GM10248 (cell line): ENCODE data around the gene LSMEM2.

ENCODE experiments used
- CTCF ChIA-PET: fragments of 300-600 bp; sonication (Branson Sonifier 250); formaldehyde crosslinking; extraction: SDS; loops from one replicate; lab custom pipeline; 2021; ENCODE audit warnings: antibody characterized with exemption; lab: Yijun Ruan, JAX
- POLR2A ChIA-PET: fragments of 350-650 bp; sonication (Branson Sonifier 250); formaldehyde crosslinking; extraction: SDS; loops from one replicate; lab custom pipeline; 2020; ENCODE audit warnings: antibody characterized with exemption; lab: Yijun Ruan, JAX
- DNase-seq: peaks from one replicate; pipeline ENCODE4 v3.0.0; 2012; ENCODE audit errors: extremely low spot score
- TF ChIP-seq, protein P1 (sequence below): IDR thresholded peaks from 2 replicates; pipeline ENCODE4 v1.5.1; 2012; ENCODE audit warnings: mild to moderate bottlenecking, low read depth; ENCODE audit errors: extremely low read depth, missing control alignments, control extremely low read depth

The LSMEM2 gene

GRCh38 chr3:50273689-50274065 is 5.2 kb upstream of the LSMEM2 start:
- ChIA-PET CTCF (interaction anchor here (1.0 to 4.2 kb wide), 6 partner anchors 10 to 81 kb away, joined by 3 to 25 read pairs (median 10); partner anchors contain the start of gene IFRD2), POLR2A (no interaction called here)
- TF ChIP-seq, protein P1, sequence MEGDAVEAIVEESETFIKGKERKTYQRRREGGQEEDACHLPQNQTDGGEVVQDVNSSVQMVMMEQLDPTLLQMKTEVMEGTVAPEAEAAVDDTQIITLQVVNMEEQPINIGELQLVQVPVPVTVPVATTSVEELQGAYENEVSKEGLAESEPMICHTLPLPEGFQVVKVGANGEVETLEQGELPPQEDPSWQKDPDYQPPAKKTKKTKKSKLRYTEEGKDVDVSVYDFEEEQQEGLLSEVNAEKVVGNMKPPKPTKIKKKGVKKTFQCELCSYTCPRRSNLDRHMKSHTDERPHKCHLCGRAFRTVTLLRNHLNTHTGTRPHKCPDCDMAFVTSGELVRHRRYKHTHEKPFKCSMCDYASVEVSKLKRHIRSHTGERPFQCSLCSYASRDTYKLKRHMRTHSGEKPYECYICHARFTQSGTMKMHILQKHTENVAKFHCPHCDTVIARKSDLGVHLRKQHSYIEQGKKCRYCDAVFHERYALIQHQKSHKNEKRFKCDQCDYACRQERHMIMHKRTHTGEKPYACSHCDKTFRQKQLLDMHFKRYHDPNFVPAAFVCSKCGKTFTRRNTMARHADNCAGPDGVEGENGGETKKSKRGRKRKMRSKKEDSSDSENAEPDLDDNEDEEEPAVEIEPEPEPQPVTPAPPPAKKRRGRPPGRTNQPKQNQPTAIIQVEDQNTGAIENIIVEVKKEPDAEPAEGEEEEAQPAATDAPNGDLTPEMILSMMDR, result no peak
- DNase-seq, result no peak

GRCh38 chr3:50274371-50275104 is 4.3 kb upstream of the LSMEM2 start:
- ChIA-PET POLR2A (no interaction called here), CTCF (interaction anchor here (0.7 to 2.5 kb wide), 22 partner anchors 9 to 268 kb away, joined by 3 to 18 read pairs (median 4); partner anchors contain the start of genes GNAI2, IFRD2 and TUSC2)
- TF ChIP-seq, protein P1, result peak; percentile 76
- peak; percentile 71 for DNase-seq

GRCh38 chr3:50275141-50275995 is 3.5 kb upstream of the LSMEM2 start:
- ChIA-PET CTCF (interaction anchor here (0.7 to 2.5 kb wide), 22 partner anchors 9 to 267 kb away, joined by 3 to 18 read pairs (median 4); partner anchors contain the start of genes GNAI2, IFRD2 and TUSC2), POLR2A (no interaction called here)
- TF ChIP-seq, protein P1, result no peak
- DNase-seq, result no peak

- TF ChIP-seq, protein P1, result no peak
- ChIA-PET POLR2A (no interaction called here), CTCF (no interaction called here)
- DNase-seq, result no peak
Observed at GRCh38 chr3:50275996-50276761, 2.7 kb upstream of the LSMEM2 start.

DNA sequence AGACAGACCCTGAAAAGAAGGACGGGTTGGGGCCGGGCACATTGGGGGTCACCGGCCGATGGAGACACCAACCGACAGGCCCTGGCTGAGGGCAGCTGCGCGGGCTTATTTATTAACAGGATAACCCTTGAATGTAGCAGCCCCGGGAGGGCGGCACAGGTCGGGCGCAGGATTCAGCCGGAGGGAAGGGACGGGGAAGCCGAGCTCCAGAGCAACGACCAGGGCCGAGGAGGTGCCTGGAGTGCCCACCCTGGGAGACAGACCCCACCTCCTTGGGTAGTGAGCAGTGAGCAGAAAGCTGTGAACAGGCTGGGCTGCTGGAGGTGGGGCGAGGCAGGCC is 2.2 kb upstream of the LSMEM2 start:
- ChIA-PET CTCF (no interaction called here), POLR2A (no interaction called here)
- TF ChIP-seq, protein P1, result no peak
- no peak for DNase-seq

- DNase-seq, result no peak
- ChIA-PET POLR2A (no interaction called here), CTCF (interaction anchor here (0.8 to 1.7 kb wide), 7 partner anchors 11 to 156 kb away, joined by 3 to 8 read pairs (median 3); partner anchors contain the start of gene IFRD2)
- TF ChIP-seq, protein P1, result no peak
Observed at GRCh38 chr3:50278123-50278879, 586 bp upstream of the LSMEM2 start.
